Measurements from ENCODE around the gene CIROP. TPM values are rescaled to one million over a fixed set of nuclear protein-coding genes. Genes with fewer than 3 reads are reported as not detected.

CIROP gene
- total RNA-seq, 1 experiment from 2014 or later: not detected

DNA sequence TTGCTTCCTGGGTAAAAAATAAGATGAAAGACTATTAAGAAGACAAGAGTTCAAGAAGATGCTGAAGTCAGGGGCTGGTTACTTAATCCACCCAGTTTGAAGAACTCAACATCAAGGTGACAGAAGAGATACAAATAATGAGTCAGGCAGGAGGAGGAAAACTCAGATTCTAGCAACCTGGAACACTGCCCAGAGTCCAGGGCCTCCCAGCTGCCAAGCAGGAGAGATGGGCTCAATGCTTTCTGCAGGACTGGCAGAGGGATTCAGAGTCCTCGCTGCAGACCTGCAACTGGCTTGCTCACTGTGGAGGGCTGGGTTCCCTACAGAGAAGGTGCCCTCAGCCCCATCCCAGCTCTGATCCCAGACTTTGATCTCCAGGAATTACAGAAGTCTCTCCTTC is 42.9 kb upstream of the CIROP start:
- Histone ChIP-seq H3K4ac (ENCODE audit: low read depth, low read length) (no peak overlapping the region), H3K9me3 (ENCODE audit: control insufficient read depth, low read depth, low read length) (no peaks in the 10 kb centered on the region), H3K23me2 (ENCODE audit: insufficient read length, low read depth, low read length, poor library complexity, severe bottlenecking) (no peaks in the 10 kb centered on the region), H3K18ac (ENCODE audit: insufficient read length, low read depth, low read length) (no peak overlapping the region), H3K14ac (ENCODE audit: insufficient read depth, low read length) (no peak overlapping the region), H3K79me2 (ENCODE audit: insufficient read depth, low read length) (no peaks in the 10 kb centered on the region; the same call in 1 of the 2 replicates), H3K27me3 (ENCODE audit: insufficient read depth, low read length) (no peaks in the 10 kb centered on the region), H2BK120ac (ENCODE audit: low read depth, low read length, poor library complexity, severe bottlenecking) (no peak overlapping the region), H2AFZ (ENCODE audit: low read length) (no peak overlapping the region), H3K23ac (ENCODE audit: insufficient read length, low read depth, low read length) (no peak overlapping the region), H2BK12ac (ENCODE audit: insufficient read length, low read depth, low read length) (no peak overlapping the region), H4K20me1 (ENCODE audit: control insufficient read depth, insufficient read depth, insufficient read length) (no peaks in the 10 kb centered on the region), H2BK5ac (ENCODE audit: insufficient read length, low read length) (no peak overlapping the region), H3K56ac (ENCODE audit: insufficient read length, low read depth, low read length) (no peak overlapping the region), H2BK20ac (ENCODE audit: low read depth, low read length, poor library complexity, severe bottlenecking) (no peak overlapping the region), H3K79me1 (ENCODE audit: insufficient read depth, low read depth, low read length, poor library complexity, severe bottlenecking) (no peaks in the 10 kb centered on the region), H3K27ac (ENCODE audit: insufficient read length, low read depth, low read length) (no peak overlapping the region), H3K4me2 (ENCODE audit: insufficient read depth, insufficient read length, low read length) (no peak overlapping the region), H4K5ac (ENCODE audit: insufficient read length, low read depth, low read length) (no peak overlapping the region), H3T11ph (ENCODE audit: low read length) (no peak overlapping the region), H2AK5ac (ENCODE audit: insufficient read length, low read length) (no peak overlapping the region), H3K4me1 (ENCODE audit: insufficient read depth, low read length) (no peaks in the 10 kb centered on the region), H2BK15ac (ENCODE audit: low read depth, low read length) (no peak overlapping the region), H3K9ac (ENCODE audit: extremely low read depth, insufficient read length, low read length) (no peak overlapping the region), H4K8ac (replicated peaks; ENCODE audit: insufficient read length, low read depth, low read length) (no peak overlapping the region), H4K91ac (ENCODE audit: insufficient read length, low read depth, low read length) (no peak overlapping the region)
- Mint-ChIP-seq H3K27me3 (ENCODE audit: low read depth) (no peaks in the 10 kb centered on the region), H3K4me1 (peaks cover 0 to 11% of the 10 kb centered on the region in 2 experiments; a peak in 3 of 4 replicates), H3K4me3 (no peak overlapping the region), H3K9me3 (peaks cover 0 to 2% of the 10 kb centered on the region in 2 experiments; a peak in 2 of 5 replicates), H3K27ac (no peak overlapping the region; a peak in 1 of 7 replicates), H3K36me3 (ENCODE audit: insufficient read depth in 1 of 3, low read depth in 3 of 3) (peaks cover 36 to 45% (median 44%) of the 10 kb centered on the region in 3 experiments)
- no CpG with 5 or more reads among the region's 1 CpG for WGBS (ENCODE audit: extremely low coverage, insufficient read length, low lambda C conversion rate)
- DNase-seq: no peak
- no peak for TF ChIP-seq CTCF (conservative IDR thresholded peaks at IDR 0.05)

Measured in H9 (cell line).